ENCODE measurements around the gene SNX6.
"Not testable (repeated sequence)": the region's sequence is repeated elsewhere in the genome, so short reads cannot be mapped to it uniquely, and the experiment has no call there.

SNX6 gene

GRCh38 chr14:34520304-34520970, 109.5 kb downstream of the SNX6 start:
- DNase-seq, result not testable (repeated sequence)

Data from right hindlimb (tissue), 1 donor.